ENCODE data around the gene HDAC8.

Gene HDAC8

DNA sequence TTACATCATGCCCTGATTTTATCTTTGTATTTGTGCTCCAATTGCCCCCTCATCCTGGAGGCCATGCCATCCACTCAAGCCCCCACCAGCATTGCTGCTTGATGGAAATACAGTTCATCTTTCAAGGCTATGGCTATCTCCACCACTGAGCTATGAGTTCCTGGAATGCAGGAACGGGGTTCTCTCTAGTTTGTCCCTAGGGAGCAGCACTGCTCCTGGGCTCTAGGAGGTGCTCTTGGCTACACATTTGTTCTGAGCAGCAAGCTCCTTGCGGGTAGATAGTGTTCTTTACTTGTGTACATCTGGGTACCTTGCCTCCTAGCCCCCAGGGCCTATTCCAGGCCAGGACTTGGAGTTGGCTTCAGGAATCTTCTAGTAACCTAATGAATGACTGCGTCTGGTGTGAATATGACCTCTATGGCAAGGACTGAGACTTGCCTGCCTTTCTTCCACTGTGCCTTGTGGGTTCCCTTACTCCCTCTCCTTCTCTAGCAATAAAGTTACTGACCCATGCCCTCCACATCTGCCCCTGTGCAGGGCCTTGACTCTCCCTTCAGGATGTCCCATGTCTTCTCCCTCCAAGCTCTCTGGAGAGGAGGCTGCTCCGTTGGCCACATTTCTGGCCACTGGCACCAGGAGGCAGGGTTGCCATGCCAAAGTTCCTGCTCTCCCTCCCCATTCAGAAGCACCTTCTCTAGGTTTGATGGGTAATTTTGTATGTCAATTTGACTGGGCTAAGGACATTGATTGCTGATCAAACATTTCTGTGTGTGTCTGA lies 274.5 kb downstream of the HDAC8 start:
- DNase-seq (ENCODE audit: low read depth in 2 of 2) = no peak

DNA sequence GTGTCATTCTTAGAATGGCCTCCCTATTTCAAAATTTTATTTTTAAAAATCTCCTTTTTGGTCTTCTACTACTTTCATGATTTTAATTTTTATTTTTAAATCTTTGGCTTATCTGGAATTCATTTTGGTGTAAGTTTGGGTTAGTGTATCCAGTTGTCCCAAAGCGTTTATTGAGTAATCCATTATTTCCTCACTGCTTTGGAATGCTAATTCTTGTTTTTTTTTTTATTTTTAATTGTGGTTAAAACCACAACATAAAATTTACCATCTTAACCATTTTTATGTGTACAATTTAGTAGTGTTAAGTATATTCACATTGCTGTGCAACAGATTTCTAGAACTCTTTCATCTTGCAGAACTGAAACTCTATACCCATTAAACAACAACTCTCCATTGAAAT lies 275.7 kb downstream of the HDAC8 start:
- no peak for DNase-seq (ENCODE audit: low read depth in 2 of 2)

DNA sequence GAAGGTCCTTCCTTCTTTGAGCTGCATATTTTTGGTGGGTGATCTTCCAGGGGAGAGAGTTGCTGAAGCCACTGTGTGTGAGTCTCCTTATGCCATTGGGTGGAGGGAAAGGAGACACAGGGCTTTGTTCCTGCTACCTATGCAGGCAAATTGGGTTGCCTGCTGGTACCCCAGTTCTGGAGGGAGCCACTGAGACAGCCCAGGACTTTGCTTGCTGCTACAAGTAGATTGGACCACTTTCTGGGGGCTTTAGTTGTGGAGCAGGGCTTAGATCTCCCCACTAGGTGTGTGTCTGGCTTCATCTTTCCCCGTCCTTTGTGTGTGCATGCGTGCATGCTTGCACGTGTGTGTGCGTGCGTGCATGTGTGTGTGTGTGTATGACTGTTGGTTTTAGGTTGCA lies 276.9 kb downstream of the HDAC8 start:
- no peak for DNase-seq (ENCODE audit: low read depth in 2 of 2)

DNA sequence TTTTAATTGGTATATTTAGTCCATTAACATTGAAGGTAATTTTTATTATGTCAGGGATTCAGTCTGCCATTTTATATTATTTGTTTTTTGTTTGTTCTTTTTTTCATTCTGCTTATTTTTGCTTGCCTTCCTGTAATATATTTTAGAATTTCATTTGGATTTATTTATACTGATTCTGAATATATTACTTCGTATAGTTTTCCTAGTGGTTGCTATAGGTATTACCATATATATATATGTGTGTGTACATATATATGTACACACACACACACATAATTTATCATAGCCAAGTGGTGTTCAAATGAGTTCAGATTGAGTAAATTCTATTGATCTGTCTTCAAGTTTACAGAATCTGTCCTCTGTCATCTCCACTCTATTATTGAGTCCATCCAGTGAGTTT lies 278.1 kb downstream of the HDAC8 start:
- no peak for DNase-seq (ENCODE audit: low read depth in 2 of 2)

GRCh38 chrX:72282302-72282701 lies 290.3 kb downstream of the HDAC8 start:
- DNase-seq (ENCODE audit: low read depth in 2 of 2) = no peak

DNA sequence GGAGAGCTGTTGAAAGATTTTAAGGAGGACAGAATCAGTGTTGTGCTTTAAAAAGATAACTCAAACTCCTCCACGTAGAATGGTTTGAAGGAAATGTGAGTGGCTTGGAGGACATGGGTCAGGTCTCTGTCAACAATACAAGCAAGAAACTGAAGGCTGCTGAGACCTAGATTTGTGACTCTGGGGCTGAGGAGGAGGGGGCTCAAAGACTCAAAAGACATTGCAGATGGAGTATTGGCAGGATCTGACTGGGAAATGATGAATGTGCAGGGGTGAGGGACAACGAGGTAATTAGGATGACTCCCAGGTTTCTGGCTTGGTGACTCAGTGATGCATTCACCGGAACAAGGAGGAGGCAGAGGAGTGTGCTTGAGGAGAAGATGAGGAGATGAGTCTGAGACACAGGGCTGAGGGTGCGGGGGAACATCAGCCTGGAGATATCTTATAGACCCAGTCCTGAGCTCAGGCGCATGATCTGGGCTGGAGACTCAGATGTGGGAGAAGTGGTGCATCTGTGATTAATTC lies 292.3 kb downstream of the HDAC8 start:
- no peak for DNase-seq (ENCODE audit: low read depth in 2 of 2)
